Measurements from ENCODE around the gene TMEM8B.

GRCh38 chr9:35814106-35814840, 14.8 kb upstream of the TMEM8B start:
- no peak for TF ChIP-seq FOXP2 (optimal IDR thresholded peaks at IDR 0.05; ENCODE audit: borderline replicate concordance, extremely low read depth, extremely low read length, insufficient read depth)
- no peak; the same call in 1 of the 2 replicates for TF ChIP-seq POLR2AphosphoS5 (IDR thresholded peaks at IDR 0.05; ENCODE audit: low read depth, low read length)
- no peak for TF ChIP-seq REST (IDR thresholded peaks at IDR 0.05; ENCODE audit: insufficient read depth in 1 of 2, low read depth in 2 of 2, low read length in 2 of 2)
- TF ChIP-seq SIN3A (IDR thresholded peaks at IDR 0.05; ENCODE audit: borderline replicate concordance, insufficient read depth, low read length), result no peak

Data from PFSK-1 (cell line).